ENCODE data around the gene FHAD1. TPM values are rescaled to one million over a fixed set of nuclear protein-coding genes. Genes with fewer than 3 reads are reported as not detected.
A peak's percentile ranks its signal among the peaks of the same experiment; 100 is the strongest.

FHAD1 gene
- total RNA-seq (1.7 TPM), polyA plus RNA-seq (ENCODE audit: insufficient read depth in 1 of 8, insufficient read length in 8 of 8, low replicate concordance in 1 of 8) (1 to 10 TPM in 7 of 8 donors, under 1 TPM in 1; 0.82 to 2.1 (median 1.3) TPM)
- long read RNA-seq, donor 1 = 0 reads
- long read RNA-seq, donor 2 = 0 reads
- long read RNA-seq, donor 3 = 0 reads
- long read RNA-seq, donor 4 = 0 reads
- long read RNA-seq, donor 5 = 0 reads
- long read RNA-seq, donor 6 = 0 reads
- long read RNA-seq, donor 7, full-length matches to known transcripts = 1 of 1 reads
- long read RNA-seq, donor 7, partial matches to known transcripts = 0 of 1 reads
- long read RNA-seq, donor 7, other reads (novel, unspliced or antisense) = 0 of 1 reads
- long read RNA-seq, donor 8, full-length matches to known transcripts = 1 of 1 reads
- long read RNA-seq, donor 8, partial matches to known transcripts = 0 of 1 reads
- long read RNA-seq, donor 8, other reads (novel, unspliced or antisense) = 0 of 1 reads
- long read RNA-seq, donor 9, full-length matches to known transcripts = 1 of 1 reads
- long read RNA-seq, donor 9, partial matches to known transcripts = 0 of 1 reads
- long read RNA-seq, donor 9, other reads (novel, unspliced or antisense) = 0 of 1 reads
- long read RNA-seq, donor 10, full-length matches to known transcripts = 1 of 1 reads
- long read RNA-seq, donor 10, partial matches to known transcripts = 0 of 1 reads
- long read RNA-seq, donor 10, other reads (novel, unspliced or antisense) = 0 of 1 reads
- long read RNA-seq, donor 11, full-length matches to known transcripts = 2 of 2 reads
- long read RNA-seq, donor 11, partial matches to known transcripts = 0 of 2 reads
- long read RNA-seq, donor 11, other reads (novel, unspliced or antisense) = 0 of 2 reads

DNA sequence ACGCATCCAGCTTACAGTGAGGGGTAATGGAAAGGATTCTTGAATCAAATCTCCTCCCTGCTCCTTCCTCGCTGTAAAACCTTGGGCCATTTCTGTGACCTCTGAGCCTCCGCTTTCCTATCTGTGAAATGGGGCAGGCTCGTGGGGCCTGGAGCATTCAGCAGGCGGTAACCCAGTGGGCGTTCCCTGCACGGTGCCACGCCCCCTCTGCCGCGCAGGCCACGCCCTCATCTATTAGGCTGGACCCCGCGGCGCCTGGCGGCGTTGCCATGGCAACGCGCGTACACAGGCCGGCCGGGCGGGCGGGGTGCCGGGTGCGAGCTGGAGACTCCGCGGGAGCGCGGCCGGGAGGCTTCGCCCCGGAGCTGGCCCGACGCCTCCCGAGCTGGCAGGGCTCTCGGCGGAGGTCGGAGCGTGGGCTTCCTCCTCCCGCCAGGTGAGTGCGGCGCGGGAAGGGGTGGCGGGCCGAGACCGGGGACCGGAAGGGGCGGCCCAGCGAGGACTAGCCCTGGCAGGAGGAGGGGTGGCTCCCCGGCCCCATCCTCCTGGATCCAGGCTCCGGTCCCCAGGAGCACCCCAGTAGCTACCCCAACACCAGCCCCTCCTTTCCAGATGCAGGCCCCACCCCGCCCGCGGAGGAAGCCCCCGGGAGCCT, at the start of gene FHAD1:
Gene FHAD1, plus strand, starts transcription at position 264 of the 655 bp plus-strand sequence. CDS start 4,562 bp downstream, outside the sequence.
- peak within 1 kb of the TSS; percentile 16 for H3K27ac ChIP-seq (ENCODE audit: low read length)
- WGBS (ENCODE audit: insufficient coverage) = 3% methylated on average over 47 of the region's 55 CpGs

DNA sequence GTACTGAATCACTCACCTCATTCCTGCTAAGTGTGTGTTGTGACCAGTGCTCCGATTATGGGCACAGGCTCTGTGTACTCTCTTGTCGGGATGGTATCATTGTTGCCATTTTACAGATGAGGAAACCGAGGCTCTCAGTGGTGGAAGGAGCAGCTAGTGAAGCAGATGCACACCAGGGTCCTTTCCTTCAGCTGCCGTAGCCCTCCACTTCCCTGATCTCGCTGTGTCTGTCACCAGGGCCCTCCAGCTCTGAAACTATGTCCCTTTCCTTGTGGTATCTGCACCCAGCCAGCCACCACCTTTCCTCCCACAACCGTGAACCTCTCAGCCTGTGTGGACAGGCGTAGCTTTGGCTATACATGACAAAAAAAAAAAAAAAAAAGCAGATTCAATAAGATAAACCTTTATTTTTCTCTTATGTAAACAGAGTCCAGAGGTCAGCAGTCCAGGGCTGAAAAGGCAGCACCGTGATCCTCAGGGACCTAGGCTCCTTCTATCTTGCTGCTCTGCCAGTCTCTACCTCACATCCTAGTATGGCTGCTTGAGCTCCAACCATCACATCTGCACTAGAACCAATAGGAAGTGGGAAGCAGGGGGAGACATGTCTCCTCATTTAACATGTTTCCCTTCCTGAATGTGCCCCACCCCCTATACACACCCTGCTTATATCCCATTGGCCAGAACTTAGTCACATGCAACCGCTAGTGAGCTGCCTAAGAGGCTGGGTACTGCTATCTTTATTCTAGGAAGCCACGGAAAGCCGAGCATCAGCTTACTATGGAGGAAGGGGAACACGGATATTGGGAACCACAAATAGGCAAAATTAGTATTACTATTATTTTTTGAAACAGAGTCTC, 49.2 kb upstream of the FHAD1 start:
- H3K27me3 ChIP-seq (ENCODE audit: control insufficient read depth, insufficient read depth, low read length) = no peaks in the 10 kb centered on the region
- peaks cover 3% of the 10 kb centered on the region for H3K9me3 ChIP-seq (replicated peaks; ENCODE audit: control insufficient read depth, low read depth, low read length)
- DNase-seq = no peak
- H3K4me1 ChIP-seq (ENCODE audit: control insufficient read depth, insufficient read depth, low read length) = peaks cover 4% of the 10 kb centered on the region
- no peak overlapping the region for H3K27ac ChIP-seq (ENCODE audit: low read length)
- no peaks in the 10 kb centered on the region for H3K36me3 ChIP-seq (ENCODE audit: control insufficient read depth, insufficient read depth, low read length)
- H3K4me3 ChIP-seq (ENCODE audit: low read length) = no peak overlapping the region
- WGBS (ENCODE audit: insufficient coverage) = 84% methylated on average over 4 of the region's 12 CpGs

More for the DNA sequence above, at the start of gene FHAD1:
- DNase-seq = peak; percentile 44
- H3K27me3 ChIP-seq (ENCODE audit: control insufficient read depth, insufficient read depth, low read length) = peaks cover 15% of the 10 kb centered on the region
- H3K4me3 ChIP-seq (ENCODE audit: low read length) = peak within 1 kb of the TSS; percentile 18
- H3K9me3 ChIP-seq (replicated peaks; ENCODE audit: control insufficient read depth, low read depth, low read length) = no peaks in the 10 kb centered on the region
- H3K4me1 ChIP-seq (ENCODE audit: control insufficient read depth, insufficient read depth, low read length) = peaks cover 19% of the 10 kb centered on the region
- H3K36me3 ChIP-seq (ENCODE audit: control insufficient read depth, insufficient read depth, low read length) = no peaks in the 10 kb centered on the region

- 89% methylated on average over 7 of the region's 8 CpGs for WGBS (ENCODE audit: insufficient coverage)
- H3K27me3 ChIP-seq (ENCODE audit: control insufficient read depth, insufficient read depth, low read length) = no peaks in the 10 kb centered on the region
Measured at GRCh38 chr1:15198684-15199083, 48.3 kb upstream of the FHAD1 start.

DNA sequence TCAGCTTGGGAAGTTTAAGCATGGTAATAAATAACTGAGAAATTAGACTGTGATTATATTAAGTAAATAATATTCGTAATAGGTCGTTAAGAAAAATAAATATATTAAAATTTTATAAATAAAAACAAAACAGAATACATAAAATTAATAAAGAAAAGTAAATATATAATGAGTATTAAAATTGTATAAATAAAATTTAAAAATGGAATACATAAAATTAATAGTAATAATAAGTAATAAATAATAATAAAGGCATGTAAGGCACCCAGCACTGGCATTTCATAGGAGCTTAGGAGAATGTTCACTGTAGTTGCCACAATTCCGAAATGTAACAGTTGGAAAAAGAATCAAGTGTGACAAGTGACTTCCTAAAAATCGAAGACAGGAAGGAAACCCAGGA, 45.8 kb upstream of the FHAD1 start:
- H3K36me3 ChIP-seq (ENCODE audit: control insufficient read depth, insufficient read depth, low read length) = no peaks in the 10 kb centered on the region
- peaks cover under 1% of the 10 kb centered on the region for H3K4me1 ChIP-seq (ENCODE audit: control insufficient read depth, insufficient read depth, low read length)
- no peak overlapping the region for H3K4me3 ChIP-seq (ENCODE audit: low read length)
- no peaks in the 10 kb centered on the region for H3K27me3 ChIP-seq (ENCODE audit: control insufficient read depth, insufficient read depth, low read length)
- no peak overlapping the region for H3K27ac ChIP-seq (ENCODE audit: low read length)
- peaks cover 3% of the 10 kb centered on the region for H3K9me3 ChIP-seq (replicated peaks; ENCODE audit: control insufficient read depth, low read depth, low read length)
- 65% methylated on average over 2 of the region's 4 CpGs for WGBS (ENCODE audit: insufficient coverage)
- DNase-seq = no peak

More at GRCh38 chr1:15198684-15199083, 48.3 kb upstream of the FHAD1 start:
- no peaks in the 10 kb centered on the region for H3K4me1 ChIP-seq (ENCODE audit: control insufficient read depth, insufficient read depth, low read length)
- H3K36me3 ChIP-seq (ENCODE audit: control insufficient read depth, insufficient read depth, low read length) = no peaks in the 10 kb centered on the region
- no peak overlapping the region for H3K27ac ChIP-seq (ENCODE audit: low read length)
- no peak overlapping the region for H3K4me3 ChIP-seq (ENCODE audit: low read length)
- DNase-seq = no peak
- H3K9me3 ChIP-seq (replicated peaks; ENCODE audit: control insufficient read depth, low read depth, low read length) = peaks cover 3% of the 10 kb centered on the region

DNA sequence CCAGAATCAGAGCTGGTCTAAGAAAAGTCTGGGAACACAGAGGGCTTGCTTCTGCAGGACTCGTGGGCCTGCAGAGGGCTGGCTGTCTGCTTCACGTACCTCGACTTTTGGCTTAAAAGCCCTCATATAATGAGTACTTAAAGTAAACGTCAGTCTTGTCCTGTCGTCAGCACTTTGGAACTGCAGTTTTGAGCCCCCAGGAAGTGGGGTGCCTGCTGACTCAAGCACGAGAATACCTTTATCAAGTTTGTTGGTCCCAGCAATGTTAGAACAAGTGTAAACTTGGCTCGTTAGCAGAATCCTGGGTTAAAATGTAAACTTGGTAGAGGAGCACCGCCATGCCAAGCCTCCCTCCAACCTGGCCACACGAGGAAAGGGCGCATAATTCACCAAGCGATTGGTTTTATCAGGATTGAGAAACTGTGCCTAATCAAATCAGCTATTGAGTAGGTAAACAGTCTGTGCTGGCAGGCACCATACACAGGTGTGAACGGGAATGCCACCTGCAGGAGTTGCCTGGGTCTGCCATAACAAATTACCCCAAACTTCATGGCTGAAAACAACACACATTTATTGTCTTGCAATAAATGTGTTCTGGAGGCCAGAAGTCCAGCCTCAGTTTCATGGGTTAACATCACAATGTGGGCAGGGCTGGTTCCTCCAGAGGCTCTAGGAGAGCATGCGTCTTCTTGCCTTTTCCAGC, 45.0 kb upstream of the FHAD1 start:
- H3K27me3 ChIP-seq (ENCODE audit: control insufficient read depth, insufficient read depth, low read length) = no peaks in the 10 kb centered on the region
- H3K4me1 ChIP-seq (ENCODE audit: control insufficient read depth, insufficient read depth, low read length) = peaks cover 8% of the 10 kb centered on the region
- H3K9me3 ChIP-seq (replicated peaks; ENCODE audit: control insufficient read depth, low read depth, low read length) = peaks cover 3% of the 10 kb centered on the region
- WGBS (ENCODE audit: insufficient coverage) = 58% methylated on average over 5 of the region's 13 CpGs
- H3K4me3 ChIP-seq (ENCODE audit: low read length) = no peak overlapping the region
- H3K27ac ChIP-seq (ENCODE audit: low read length) = no peak overlapping the region
- H3K36me3 ChIP-seq (ENCODE audit: control insufficient read depth, insufficient read depth, low read length) = no peaks in the 10 kb centered on the region
- DNase-seq = no peak

- H3K4me3 ChIP-seq (ENCODE audit: low read length) = no peak overlapping the region
- no peaks in the 10 kb centered on the region for H3K9me3 ChIP-seq (replicated peaks; ENCODE audit: control insufficient read depth, low read depth, low read length)
- DNase-seq = no peak
- peaks cover 16% of the 10 kb centered on the region for H3K4me1 ChIP-seq (ENCODE audit: control insufficient read depth, insufficient read depth, low read length)
- H3K27me3 ChIP-seq (ENCODE audit: control insufficient read depth, insufficient read depth, low read length) = no peaks in the 10 kb centered on the region
- no peak overlapping the region for H3K27ac ChIP-seq (ENCODE audit: low read length)
- WGBS (ENCODE audit: insufficient coverage) = 90% methylated on average over 6 of the region's 7 CpGs
- H3K36me3 ChIP-seq (ENCODE audit: control insufficient read depth, insufficient read depth, low read length) = no peaks in the 10 kb centered on the region
Measured at GRCh38 chr1:15204931-15205330, 42.1 kb upstream of the FHAD1 start.

DNA sequence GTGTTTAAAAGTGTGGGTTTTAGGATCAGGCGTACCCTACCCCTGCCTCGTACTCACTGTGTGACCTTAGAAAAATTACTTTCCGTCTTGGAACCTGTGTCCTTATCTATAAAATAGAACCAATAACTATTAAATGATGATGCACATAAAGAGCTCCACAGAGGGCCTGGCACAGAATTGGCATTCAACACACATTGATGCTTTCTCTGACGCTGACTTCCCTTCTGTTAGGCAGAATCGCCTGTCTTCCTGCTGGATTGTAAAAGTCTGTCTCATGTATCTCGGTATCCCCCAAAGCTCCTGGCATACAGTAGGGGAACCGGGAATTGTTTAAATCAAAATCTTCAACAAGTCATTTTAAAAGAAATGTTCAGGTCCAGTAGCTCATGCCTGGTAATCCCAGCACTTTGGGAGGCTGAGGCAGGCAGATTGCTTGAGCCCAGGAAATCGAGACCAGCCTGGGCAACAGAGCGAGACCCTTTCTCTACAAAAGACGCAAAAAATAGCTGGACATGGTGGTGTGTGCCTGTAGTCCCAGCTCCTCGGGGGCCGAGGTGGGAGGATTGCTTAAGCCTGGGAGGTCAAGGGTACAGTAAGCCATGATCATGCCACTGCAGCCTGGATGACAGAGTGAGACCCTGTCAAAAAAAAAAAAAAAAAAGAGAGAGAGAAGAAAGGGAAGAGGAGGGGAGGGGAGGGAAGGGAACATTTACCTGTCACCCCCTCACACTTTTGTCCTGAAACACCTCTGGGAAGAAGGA, 41.3 kb upstream of the FHAD1 start:
- Histone ChIP-seq H3K27me3 (ENCODE audit: control insufficient read depth, insufficient read depth, low read length) (no peaks in the 10 kb centered on the region), H3K4me3 (ENCODE audit: low read length) (no peak overlapping the region), H3K4me1 (ENCODE audit: control insufficient read depth, insufficient read depth, low read length) (peaks cover 16% of the 10 kb centered on the region), H3K9me3 (replicated peaks; ENCODE audit: control insufficient read depth, low read depth, low read length) (no peaks in the 10 kb centered on the region), H3K27ac (ENCODE audit: low read length) (no peak overlapping the region), H3K36me3 (ENCODE audit: control insufficient read depth, insufficient read depth, low read length) (no peaks in the 10 kb centered on the region)
- 84% methylated on average over 7 of the region's 12 CpGs for WGBS (ENCODE audit: insufficient coverage)
- DNase-seq = no peak

- Histone ChIP-seq H3K27ac (ENCODE audit: low read length) (no peak overlapping the region), H3K4me1 (ENCODE audit: control insufficient read depth, insufficient read depth, low read length) (peaks cover 16% of the 10 kb centered on the region), H3K36me3 (ENCODE audit: control insufficient read depth, insufficient read depth, low read length) (no peaks in the 10 kb centered on the region), H3K27me3 (ENCODE audit: control insufficient read depth, insufficient read depth, low read length) (no peaks in the 10 kb centered on the region), H3K4me3 (ENCODE audit: low read length) (no peak overlapping the region), H3K9me3 (replicated peaks; ENCODE audit: control insufficient read depth, low read depth, low read length) (no peaks in the 10 kb centered on the region)
- DNase-seq = no peak
- 29% methylated on average over 7 of the region's 8 CpGs for WGBS (ENCODE audit: insufficient coverage)
Measured at GRCh38 chr1:15206418-15207030, 40.5 kb upstream of the FHAD1 start.
